Choroid plexus epithelial cell (primary cell): ENCODE measurements around the gene FIS1.
"Not testable (repeated sequence)": the region's sequence is repeated elsewhere in the genome, so short reads cannot be mapped to it uniquely, and the experiment has no call there.

Experiments used
- DNase-seq: peaks from one replicate; pipeline ENCODE4 v3.0.0-alpha.2; 2010; ENCODE audit warnings: low read depth
- H3K4me3 ChIP-seq: 2 replicates; pipeline ENCODE4 v1.5.1; 2011; ENCODE audit warnings: low read depth, mild to moderate bottlenecking, control low read depth, low read length, moderate library complexity
- TF ChIP-seq, protein P1 (sequence below): conservative IDR thresholded peaks from 2 replicates; pipeline ENCODE4 v1.5.1; 2011; ENCODE audit warnings: low read depth, mild to moderate bottlenecking, control low read depth, inconsistent platforms, low read length, moderate library complexity

The FIS1 gene

DNA sequence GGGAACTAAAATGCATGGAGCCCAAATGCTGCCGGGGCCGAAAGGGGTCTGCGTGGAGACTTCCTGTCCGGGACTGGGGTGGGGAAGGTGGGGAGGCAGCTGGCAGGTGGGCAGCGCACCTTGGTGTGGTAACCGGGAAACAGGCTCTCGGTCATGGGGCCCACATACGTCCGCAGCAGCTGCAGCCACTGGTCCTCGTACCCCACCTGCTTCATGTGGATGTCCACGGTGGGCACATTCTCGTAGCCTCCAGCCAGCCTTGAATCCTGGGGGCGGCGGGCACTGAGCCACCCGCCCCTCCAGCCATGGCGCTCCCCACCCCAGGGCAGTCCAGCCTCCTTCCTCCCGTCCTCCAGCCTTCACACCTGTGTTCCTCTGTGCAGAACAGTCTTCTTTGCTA, 37.4 kb downstream of the FIS1 start:
- TF ChIP-seq, protein P1, sequence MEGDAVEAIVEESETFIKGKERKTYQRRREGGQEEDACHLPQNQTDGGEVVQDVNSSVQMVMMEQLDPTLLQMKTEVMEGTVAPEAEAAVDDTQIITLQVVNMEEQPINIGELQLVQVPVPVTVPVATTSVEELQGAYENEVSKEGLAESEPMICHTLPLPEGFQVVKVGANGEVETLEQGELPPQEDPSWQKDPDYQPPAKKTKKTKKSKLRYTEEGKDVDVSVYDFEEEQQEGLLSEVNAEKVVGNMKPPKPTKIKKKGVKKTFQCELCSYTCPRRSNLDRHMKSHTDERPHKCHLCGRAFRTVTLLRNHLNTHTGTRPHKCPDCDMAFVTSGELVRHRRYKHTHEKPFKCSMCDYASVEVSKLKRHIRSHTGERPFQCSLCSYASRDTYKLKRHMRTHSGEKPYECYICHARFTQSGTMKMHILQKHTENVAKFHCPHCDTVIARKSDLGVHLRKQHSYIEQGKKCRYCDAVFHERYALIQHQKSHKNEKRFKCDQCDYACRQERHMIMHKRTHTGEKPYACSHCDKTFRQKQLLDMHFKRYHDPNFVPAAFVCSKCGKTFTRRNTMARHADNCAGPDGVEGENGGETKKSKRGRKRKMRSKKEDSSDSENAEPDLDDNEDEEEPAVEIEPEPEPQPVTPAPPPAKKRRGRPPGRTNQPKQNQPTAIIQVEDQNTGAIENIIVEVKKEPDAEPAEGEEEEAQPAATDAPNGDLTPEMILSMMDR, result no peak
- DNase-seq, result no peak
- H3K4me3 ChIP-seq, result no peak overlapping the region

DNA sequence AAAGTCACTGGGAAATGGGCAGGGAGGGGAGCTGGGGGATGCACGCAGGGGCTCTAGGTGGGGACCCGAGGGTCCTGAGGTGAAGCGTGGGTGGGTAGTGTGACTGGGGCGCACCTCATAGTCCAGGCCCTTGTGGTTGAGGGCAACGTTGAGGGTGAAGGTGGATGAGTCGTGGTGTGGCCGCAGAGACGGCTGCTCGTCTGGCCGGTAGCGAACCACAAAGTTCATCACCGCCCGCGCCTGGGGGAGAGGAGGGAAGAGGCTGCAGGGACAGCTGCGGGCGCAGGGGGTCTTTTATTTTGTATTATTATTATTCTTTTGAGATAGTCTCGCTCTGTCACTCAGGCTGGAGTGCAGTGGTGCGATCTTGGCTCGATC, 38.2 kb downstream of the FIS1 start:
- TF ChIP-seq, protein P1, result no peak
- DNase-seq, result no peak
- H3K4me3 ChIP-seq, result no peak overlapping the region

DNA sequence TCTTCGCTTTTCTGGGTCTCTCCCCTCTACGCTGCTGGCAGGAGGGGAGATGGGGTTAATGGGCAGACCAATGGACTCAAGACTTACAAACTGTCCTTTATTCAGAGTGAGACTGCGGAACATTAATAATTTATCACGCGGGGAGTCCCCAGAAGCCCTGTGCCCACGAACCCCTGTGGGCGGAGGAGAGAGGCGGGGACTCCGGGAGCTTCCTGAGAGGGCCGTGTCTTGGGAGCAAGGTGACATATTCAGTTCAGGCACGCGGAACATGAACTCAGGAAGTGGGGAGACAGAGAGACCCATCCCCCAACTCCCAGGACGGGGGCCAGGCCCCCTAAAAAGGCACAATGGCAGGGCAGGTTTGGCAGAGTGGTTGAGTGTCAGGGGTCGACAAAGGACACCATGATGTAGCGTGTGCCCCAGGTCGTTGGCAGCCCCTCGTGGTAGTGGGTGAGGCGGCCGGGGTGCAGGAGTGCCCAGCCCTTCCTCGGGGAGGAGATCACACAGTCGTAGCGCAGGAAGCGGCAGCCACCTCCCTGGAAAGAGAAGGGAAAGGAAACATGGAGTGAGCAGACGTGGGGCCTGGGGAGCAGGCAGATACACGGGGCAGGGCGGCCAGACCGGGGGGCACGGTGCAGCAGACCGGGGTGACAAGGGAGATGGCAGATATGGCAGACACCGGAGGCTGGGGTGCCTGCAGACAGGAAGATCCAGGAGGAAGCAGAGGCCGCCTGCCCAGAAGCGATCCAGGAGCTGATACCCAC, 38.8 kb downstream of the FIS1 start:
- no peak overlapping the region for H3K4me3 ChIP-seq
- no peak for DNase-seq
- TF ChIP-seq, protein P1, result no peak

DNA sequence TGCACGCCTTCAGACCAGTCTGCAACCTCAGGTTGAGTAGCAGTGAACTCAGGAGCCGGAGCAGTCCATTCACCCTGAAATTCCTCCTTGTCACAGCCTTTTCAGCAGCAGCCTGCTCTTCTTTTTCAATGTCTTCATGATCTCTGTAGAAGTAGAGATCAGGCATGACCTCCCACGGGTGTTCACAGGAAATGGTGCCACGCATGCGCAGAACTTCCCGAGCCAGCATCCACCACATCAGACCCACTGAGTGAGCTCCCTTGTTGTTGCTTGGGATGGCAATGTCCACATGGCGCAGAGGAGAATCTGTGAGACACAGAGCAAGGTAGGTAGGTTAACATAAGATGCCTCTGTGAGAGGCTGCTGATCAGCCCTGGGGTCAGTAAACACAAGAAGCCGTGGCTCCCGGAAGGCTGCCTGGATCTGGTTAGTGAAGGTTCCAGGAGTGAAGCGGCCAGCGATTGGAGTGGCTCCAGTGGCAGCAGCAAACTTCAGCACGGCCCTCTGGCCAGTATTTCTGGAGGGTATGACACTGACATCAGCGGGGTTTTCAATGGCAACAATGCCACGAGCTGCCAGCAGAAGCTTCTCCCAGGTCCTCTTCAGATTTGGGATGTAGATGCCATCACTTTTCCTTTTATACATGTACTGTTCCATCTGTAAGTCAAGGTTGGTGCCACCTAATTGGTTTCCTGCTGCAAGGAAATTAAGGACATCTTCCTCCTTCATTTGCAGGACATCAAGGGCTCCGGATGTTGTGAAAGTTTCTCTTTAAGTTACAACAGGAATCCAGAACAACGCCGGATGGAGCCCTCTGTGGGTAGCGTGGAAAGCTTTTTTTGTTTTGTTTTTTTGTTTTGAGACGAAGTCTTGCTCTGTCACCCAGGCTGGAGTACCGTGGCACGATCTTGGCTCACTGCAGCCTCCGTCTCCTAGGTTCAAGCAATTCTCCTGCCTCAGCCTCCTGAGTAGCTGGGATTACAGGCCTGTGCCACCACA, 40.8 kb downstream of the FIS1 start:
- DNase-seq, result peak; percentile 60
- not testable (repeated sequence) for H3K4me3 ChIP-seq
- TF ChIP-seq, protein P1, result peak; percentile 22

DNA sequence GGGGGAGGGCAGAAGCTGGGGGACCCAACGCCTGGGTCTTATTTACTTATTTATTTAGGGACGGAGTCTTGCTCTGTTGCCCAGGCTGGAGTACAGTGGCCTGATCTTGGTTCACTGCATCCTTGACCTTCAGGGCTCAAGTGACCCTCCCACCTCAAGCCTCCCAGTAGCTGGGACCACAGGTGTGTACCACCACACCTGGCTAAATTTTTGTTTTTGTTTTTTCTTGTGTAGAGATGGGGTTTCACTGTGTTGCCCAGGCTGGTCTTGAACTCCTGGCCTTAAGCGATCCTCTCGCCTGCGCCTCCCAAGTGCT, 42.3 kb downstream of the FIS1 start:
- TF ChIP-seq, protein P1, result no peak
- H3K4me3 ChIP-seq, result no peak overlapping the region

DNA sequence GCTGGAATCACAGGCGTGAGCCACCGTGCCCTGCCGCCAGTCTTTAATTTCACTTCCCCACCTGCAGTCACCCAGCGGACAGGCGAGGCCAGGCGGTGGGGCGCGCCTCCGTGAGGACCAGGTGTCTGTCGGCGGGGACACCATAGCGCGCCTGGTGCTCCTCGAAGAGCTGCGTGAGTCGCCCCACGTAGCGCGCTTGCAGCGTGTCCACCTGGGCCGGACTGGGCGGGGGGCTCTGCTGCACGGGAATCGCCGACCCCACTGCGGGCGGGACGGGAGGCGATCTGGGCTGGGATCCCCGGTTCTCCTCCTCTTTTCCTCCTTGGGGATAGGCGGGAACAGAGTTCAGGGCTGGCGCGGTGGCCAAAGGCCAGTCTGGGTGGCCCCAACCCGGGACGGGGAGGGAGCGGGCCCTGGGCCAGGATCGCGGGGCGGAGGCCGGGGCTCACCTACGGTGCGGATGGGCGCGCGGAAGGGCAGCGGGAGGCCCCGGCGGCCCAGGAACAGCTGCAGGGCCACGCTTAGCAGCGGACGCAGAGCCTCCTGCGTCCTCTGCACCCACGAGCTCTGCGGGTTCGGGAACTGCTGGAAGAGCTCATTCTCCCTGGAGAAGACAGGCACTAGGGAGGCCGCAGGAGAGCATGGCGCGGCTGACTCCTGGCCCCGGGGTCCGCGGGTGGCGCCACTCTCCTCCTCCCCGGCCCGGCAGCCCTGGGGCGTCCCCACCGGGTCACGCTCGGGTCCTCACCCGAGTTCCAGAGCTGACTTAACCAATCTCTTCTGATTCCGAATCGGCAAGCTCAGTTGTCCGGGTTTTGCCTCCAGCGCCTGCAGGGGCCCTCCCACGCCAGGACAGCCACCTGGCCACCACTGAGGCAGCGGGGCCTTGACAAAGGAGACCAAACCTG, 42.9 kb downstream of the FIS1 start:
- peak overlapping the region; percentile 14 for H3K4me3 ChIP-seq

More for the DNA sequence above, 42.3 kb downstream of the FIS1 start:
- no peak for DNase-seq

More for the DNA sequence above, 42.9 kb downstream of the FIS1 start:
- no peak for DNase-seq
- TF ChIP-seq, protein P1, result no peak
